Measurements from ENCODE around the gene CEP19.

CEP19 gene

GRCh38 chr3:196688349-196688748 is 23.7 kb downstream of the CEP19 start:
- TF ChIP-seq GLIS3 (CRISPR knock-in tag; IDR thresholded peaks at IDR 0.05) (no peak), ZFP30 (CRISPR knock-in tag; IDR thresholded peaks at IDR 0.05) (no peak), ZNF565 (CRISPR knock-in tag; conservative IDR thresholded peaks at IDR 0.05; ENCODE audit: low read depth) (no peak), RARB (CRISPR knock-in tag; IDR thresholded peaks at IDR 0.05) (no peak), TCF4 (CRISPR knock-in tag; IDR thresholded peaks at IDR 0.05; ENCODE audit: borderline replicate concordance) (no peak), CSRNP3 (CRISPR knock-in tag; IDR thresholded peaks at IDR 0.05) (no peak), BACH2 (CRISPR knock-in tag; IDR thresholded peaks at IDR 0.05; ENCODE audit: borderline replicate concordance) (no peak), PATZ1 (CRISPR knock-in tag; IDR thresholded peaks at IDR 0.05; ENCODE audit: borderline replicate concordance) (no peak), POU6F1 (CRISPR knock-in tag; IDR thresholded peaks at IDR 0.05; ENCODE audit: borderline replicate concordance, low read depth) (no peak), OSR1 (CRISPR knock-in tag; IDR thresholded peaks at IDR 0.05) (no peak), TOX (CRISPR knock-in tag; IDR thresholded peaks at IDR 0.05; ENCODE audit: borderline replicate concordance) (no peak), SNAI2 (CRISPR knock-in tag; IDR thresholded peaks at IDR 0.05) (no peak)
- ATAC-seq = no peak

GRCh38 chr3:196686436-196686835 is 25.6 kb downstream of the CEP19 start:
- no peak for ATAC-seq
- no peak for TF ChIP-seq ARNTL (CRISPR knock-in tag; IDR thresholded peaks at IDR 0.05; ENCODE audit: borderline replicate concordance, low read depth)
- TF ChIP-seq TSHZ2 (CRISPR knock-in tag; IDR thresholded peaks at IDR 0.05) = no peak
- no peak for TF ChIP-seq OSR1 (CRISPR knock-in tag; IDR thresholded peaks at IDR 0.05)
- TF ChIP-seq ISL1 (CRISPR knock-in tag; IDR thresholded peaks at IDR 0.05) = no peak
- TF ChIP-seq GLIS3 (CRISPR knock-in tag; IDR thresholded peaks at IDR 0.05) = no peak
- TF ChIP-seq CSRNP3 (CRISPR knock-in tag; IDR thresholded peaks at IDR 0.05) = no peak
- TF ChIP-seq ZNF8 (CRISPR knock-in tag; IDR thresholded peaks at IDR 0.05) = no peak
- TF ChIP-seq ZFP30 (CRISPR knock-in tag; IDR thresholded peaks at IDR 0.05) = no peak
- no peak for TF ChIP-seq PATZ1 (CRISPR knock-in tag; IDR thresholded peaks at IDR 0.05; ENCODE audit: borderline replicate concordance)
- no peak for TF ChIP-seq PPARA (CRISPR knock-in tag; IDR thresholded peaks at IDR 0.05; ENCODE audit: borderline replicate concordance)
- no peak for TF ChIP-seq RARB (CRISPR knock-in tag; IDR thresholded peaks at IDR 0.05)
- TF ChIP-seq CREB5 (CRISPR knock-in tag; IDR thresholded peaks at IDR 0.05; ENCODE audit: low read depth) = no peak
- no peak for TF ChIP-seq ZNF565 (CRISPR knock-in tag; conservative IDR thresholded peaks at IDR 0.05; ENCODE audit: low read depth)
- TF ChIP-seq ESRRG (CRISPR knock-in tag; IDR thresholded peaks at IDR 0.05) = no peak
- TF ChIP-seq ZFP3 (CRISPR knock-in tag; IDR thresholded peaks at IDR 0.05) = no peak
- TF ChIP-seq ZNF70 (CRISPR knock-in tag; IDR thresholded peaks at IDR 0.05) = no peak
